ENCODE measurements around the gene HAUS5.

Gene HAUS5

GRCh38 chr19:35671818-35672217 lies 59.3 kb downstream of the HAUS5 start:
- no peak overlapping the region for H3K4me3 ChIP-seq (ENCODE audit: low read length)
- no peak for TF ChIP-seq CTCF (conservative IDR thresholded peaks at IDR 0.05; ENCODE audit: low read length)
- DNase-seq (ENCODE audit: low read depth): no peak

GRCh38 chr19:35673121-35673804 lies 60.7 kb downstream of the HAUS5 start:
- no peak for TF ChIP-seq CTCF (conservative IDR thresholded peaks at IDR 0.05; ENCODE audit: low read length)
- DNase-seq (ENCODE audit: low read depth): peak; percentile 47
- peak overlapping the region; percentile 47 for H3K4me3 ChIP-seq (ENCODE audit: low read length)

Data from AG10803 (cell line).